Sigmoid colon (tissue), 4 donors: Measurements from ENCODE around the gene MGMT.

Source experiments
- CTCF ChIP-seq, 4 experiments: fragments of 450-650 bp in 3 of 4; fragments of 200-600 bp in 1 of 4; IDR thresholded peaks; one replicate each; pipeline ENCODE4 v1.5.1; 2016 to 2019; ENCODE audit warnings: antibody characterized with exemption in 4 of 4, mild to moderate bottlenecking in 3 of 4, moderate library complexity in 2 of 4
- POLR2A ChIP-seq, 2 donors: fragments of 450-650 bp; IDR thresholded peaks; one replicate each; pipeline ENCODE4 v1.6.1; 2016; ENCODE audit warnings: antibody characterized with exemption in 2 of 2, mild to moderate bottlenecking in 2 of 2, moderate library complexity in 2 of 2
- POLR2AphosphoS5 ChIP-seq, 4 donors: sonication (generic); formaldehyde crosslinking; IDR thresholded peaks; one replicate each; pipeline ENCODE4 v1.6.1; 2017; ENCODE audit warnings: antibody characterized with exemption in 4 of 4

- TF ChIP-seq CTCF (IDR thresholded peaks at IDR 0.05): no peak
- no peak for TF ChIP-seq POLR2AphosphoS5 (IDR thresholded peaks at IDR 0.05)
- TF ChIP-seq POLR2A (IDR thresholded peaks at IDR 0.05): no peak
Observed at GRCh38 chr10:129468187-129468586, 1.1 kb downstream of the MGMT start.
